Rectal smooth muscle tissue (tissue), 1 donor: ENCODE data around the gene NT5DC4.

Experiments
- H3K27ac ChIP-seq: one replicate; pipeline ENCODE4 v1.7.0; 2013; ENCODE audit warnings: low read depth, low read length, inconsistent platforms
- H3K27me3 ChIP-seq: one replicate; pipeline ENCODE4 v1.7.0; 2013; ENCODE audit warnings: low read length; ENCODE audit not compliant: control insufficient read depth, insufficient read depth
- H3K36me3 ChIP-seq: one replicate; pipeline ENCODE4 v1.7.0; 2013; ENCODE audit warnings: low read length; ENCODE audit not compliant: control insufficient read depth, insufficient read depth
- H3K4me1 ChIP-seq: one replicate; pipeline ENCODE4 v1.7.0; 2013; ENCODE audit warnings: low read length; ENCODE audit not compliant: control insufficient read depth, insufficient read depth
- H3K4me3 ChIP-seq: one replicate; pipeline ENCODE4 v1.7.0; 2013; ENCODE audit warnings: low read length
- H3K9ac ChIP-seq: one replicate; pipeline ENCODE4 v1.7.0; 2013; ENCODE audit warnings: low read length

NT5DC4 gene

GRCh38 chr2:112787729-112788393, 67.0 kb downstream of the NT5DC4 start:
- Histone ChIP-seq H3K4me1 (no peaks in the 10 kb centered on the region), H3K27me3 (no peaks in the 10 kb centered on the region), H3K36me3 (no peaks in the 10 kb centered on the region), H3K27ac (no peak overlapping the region), H3K4me3 (no peak overlapping the region), H3K9ac (no peak overlapping the region)

- no peaks in the 10 kb centered on the region for H3K27me3 ChIP-seq
- H3K27ac ChIP-seq, result no peak overlapping the region
- no peak overlapping the region for H3K9ac ChIP-seq
- H3K4me1 ChIP-seq, result no peaks in the 10 kb centered on the region
- H3K36me3 ChIP-seq, result no peaks in the 10 kb centered on the region
- no peak overlapping the region for H3K4me3 ChIP-seq
Observed at GRCh38 chr2:112788653-112789052, 67.8 kb downstream of the NT5DC4 start.
